ENCODE data around the gene SNX9.

The SNX9 gene

DNA sequence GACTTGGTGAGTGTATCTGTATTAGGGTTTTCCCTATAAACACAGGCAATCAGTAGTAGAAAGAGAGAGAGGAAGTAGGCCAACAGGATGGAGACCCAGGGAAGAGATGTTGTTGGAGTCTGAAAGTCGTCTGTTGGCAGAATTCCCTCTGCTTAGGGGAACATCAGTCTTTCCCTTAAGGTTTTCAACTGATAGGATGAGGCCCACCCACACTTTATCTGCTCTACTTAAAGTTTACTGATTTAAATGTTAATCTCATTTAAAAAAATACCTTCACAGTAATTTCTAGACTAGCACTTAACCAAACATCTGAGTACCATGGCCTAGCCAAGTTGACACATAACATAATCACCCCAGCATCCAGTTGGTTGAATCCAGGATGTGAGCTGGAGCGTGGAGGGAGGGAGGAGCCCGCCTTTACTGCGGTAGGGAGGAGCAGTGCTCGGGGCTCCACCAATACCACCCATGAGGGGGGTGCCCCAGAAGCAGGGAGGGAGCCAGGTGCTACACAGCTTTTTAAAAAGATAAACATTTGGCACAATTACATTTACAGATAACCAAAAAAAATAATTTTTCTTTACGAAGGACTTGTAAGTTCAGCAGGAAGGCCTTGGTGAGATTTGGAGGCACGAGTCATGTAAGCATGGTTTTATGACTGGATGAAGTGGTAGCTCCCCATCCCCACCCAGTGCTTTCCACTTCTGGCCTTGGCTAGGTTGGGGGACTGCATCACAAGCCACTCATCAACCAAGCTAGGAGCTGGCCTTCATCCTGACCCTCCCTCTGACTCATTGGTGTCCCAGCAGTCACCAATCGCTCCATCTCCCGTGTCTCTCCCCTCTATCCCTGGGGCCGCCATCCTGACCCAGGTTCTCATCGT is 18.4 kb upstream of the SNX9 start:
- no peak for DNase-seq (ENCODE audit: low read depth in 2 of 2)

DNA sequence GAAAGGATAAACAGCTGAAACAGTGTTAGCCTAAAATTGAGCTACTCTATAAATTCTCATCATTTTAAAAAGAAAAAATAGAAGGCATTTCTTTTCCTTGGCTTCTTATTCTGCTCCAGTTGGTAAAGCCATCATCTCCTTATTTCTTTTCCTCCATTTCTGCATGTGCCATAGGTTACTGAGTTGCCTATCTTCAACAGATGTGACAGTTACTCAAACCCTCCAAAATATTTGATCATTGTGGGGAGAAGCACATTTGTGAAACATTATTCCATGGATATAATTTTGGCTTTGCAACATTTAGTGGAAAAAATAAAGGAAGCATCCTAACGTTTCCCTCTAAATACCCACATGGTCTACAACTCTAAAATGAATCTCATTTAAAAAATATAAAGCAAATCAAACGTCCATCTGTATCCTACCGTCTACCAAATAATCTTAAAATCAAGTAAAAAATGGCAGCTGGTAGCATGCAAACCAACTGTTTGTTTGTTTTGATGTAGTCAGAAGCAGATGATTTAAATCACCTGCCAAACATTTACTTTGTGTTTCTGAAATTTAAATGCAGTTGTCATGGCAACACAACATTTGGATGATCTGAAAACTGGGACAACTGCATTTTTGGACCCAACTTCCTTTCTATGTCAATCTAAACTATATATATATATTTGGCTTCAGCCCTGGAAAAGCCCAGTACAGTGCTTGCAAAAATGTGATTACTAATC is 16.8 kb upstream of the SNX9 start:
- DNase-seq (ENCODE audit: low read depth in 2 of 2): no peak

DNA sequence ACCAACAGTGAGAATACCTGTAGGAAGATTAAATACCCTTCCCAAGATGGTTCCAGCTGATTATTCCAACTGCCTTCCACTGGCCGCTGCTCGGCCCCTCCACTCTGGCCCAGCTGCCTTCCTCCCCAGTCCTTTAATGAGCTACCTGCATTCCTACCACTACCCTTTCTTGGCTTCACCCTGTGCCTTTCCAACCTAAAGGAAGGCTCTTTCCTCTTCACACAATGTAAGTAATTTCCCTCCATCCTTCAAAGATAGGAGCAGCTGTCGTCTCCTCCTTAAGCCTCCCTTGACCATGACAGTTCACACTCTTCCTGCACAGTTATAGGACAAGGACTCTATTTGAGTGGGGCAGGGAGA is 16.2 kb upstream of the SNX9 start:
- no peak for DNase-seq (ENCODE audit: low read depth in 2 of 2)

DNA sequence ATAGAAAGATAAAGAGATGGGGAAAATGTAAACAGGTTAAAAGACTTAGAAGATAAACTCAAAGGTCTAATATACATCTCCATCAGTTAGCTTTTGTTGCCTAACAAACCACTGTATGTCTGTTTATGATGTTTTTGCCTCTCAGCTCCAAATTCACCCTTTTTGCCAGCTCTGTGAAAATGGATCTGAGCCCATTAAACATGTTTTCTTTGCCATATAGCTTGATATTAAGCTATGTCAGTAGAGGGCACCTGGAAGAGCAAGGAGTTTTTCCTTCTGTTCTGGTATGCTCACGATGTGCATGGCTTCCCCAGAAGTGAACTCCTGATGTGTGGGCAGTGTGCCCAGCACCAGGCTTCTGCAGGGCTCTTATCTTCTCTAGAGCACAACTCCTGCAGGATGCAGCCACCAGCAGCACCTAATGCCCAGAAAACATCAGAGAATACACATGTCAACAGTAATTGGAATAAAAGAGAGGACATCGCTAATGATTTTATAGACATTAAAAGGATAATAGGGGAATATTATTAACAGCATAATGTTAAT is 14.6 kb upstream of the SNX9 start:
- DNase-seq (ENCODE audit: low read depth in 2 of 2): no peak

DNA sequence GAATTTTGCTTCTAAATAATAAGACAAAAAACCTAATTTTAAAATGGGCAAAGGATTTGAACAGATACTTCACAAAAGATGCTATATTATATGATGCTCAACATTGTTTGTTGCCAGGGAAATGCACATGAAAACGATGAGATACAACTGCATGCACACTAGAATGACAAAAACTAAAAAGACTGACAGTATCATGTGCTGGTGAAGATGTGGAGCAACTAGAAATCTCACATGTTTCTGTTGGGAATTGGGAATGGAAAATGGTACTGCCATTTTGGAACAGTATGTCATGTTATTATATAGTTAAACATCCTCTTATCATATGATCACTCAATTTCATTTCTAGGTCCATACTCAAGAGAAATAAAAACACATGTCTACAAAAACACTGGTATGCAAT is 13.4 kb upstream of the SNX9 start:
- DNase-seq (ENCODE audit: low read depth in 2 of 2): no peak

DNA sequence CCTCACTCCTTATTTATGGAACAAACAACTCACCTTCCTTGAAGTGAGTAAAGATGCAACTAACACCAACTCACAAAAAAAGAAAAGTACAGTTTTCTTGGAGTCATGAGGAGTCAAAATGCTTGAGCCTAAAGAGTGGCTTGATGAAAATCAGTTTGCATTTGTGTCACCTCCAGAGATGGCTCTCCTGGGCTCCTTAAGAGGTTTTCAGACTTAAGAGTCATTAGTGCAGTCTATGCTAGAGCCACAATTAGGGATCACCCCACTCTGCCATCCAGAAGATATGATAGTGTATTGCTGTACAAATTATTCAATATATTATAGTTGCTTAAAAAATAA is 11.9 kb upstream of the SNX9 start:
- no peak for DNase-seq (ENCODE audit: low read depth in 2 of 2)

DNA sequence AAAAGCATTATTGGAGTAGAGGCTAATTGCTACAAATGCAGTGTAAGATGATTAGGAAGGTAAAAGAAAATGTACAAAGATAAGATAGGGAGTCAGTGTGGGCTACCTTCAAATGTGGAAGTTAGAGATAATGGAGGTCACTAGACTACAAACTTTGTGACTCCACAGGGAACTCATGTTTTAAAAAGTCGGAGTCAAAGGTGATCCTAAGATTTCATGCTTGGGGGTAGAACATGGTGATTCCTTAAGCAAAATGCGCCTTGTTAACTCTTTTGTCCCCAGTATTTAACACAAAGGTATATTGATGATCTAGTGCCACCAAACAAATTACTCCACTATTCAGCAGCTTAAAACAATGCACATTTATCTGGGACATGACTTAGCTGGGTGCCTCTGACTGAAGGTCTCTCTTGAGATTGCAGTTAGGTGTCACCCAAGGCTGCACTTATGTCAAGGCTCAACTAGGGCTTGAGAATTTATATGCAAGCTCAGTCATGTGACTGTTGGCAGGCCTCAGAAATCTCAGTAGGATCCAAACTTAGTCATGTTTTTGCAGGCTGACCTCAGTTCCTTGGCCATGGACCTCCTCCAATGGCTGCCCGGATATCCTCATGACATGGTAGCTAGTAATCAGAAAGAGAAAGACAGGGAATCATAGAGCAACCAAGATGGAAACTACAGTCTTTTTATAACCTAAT is 11.4 kb upstream of the SNX9 start:
- DNase-seq (ENCODE audit: low read depth in 2 of 2): no peak

DNA sequence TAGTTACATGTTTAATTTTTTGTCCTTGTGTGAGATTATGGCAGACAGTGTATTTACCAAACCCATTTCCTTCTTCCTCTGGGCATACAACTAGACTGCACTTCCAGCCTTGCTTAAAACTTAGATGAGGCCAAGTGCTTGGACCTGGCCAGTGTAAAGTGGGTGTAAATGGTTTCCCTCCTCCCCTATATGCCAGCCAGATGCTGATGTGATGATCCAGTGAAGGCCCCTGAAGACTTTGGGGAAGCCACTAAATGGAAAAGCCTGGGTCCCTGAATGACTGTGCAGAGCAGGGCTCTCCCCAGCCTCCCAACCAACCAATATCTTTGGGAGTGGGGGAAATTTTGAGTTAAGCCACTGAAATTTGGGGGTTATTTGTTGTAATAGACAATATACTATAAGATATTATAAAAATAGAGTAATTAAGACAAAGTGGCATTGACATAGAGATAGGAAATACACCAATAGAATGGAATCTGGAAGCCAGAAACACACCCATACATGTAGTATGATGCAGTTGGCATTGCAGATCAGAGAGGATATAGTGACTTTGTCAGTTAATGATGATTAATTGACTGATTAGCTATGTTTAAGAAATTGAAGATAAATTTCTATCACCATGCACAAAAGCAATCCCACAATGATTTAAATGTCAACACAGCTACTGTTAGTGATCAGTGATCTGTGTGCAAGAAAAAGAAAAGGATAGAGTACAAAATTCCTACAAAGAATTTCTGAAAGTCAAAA is 10.4 kb upstream of the SNX9 start:
- no peak for DNase-seq (ENCODE audit: low read depth in 2 of 2)

DNA sequence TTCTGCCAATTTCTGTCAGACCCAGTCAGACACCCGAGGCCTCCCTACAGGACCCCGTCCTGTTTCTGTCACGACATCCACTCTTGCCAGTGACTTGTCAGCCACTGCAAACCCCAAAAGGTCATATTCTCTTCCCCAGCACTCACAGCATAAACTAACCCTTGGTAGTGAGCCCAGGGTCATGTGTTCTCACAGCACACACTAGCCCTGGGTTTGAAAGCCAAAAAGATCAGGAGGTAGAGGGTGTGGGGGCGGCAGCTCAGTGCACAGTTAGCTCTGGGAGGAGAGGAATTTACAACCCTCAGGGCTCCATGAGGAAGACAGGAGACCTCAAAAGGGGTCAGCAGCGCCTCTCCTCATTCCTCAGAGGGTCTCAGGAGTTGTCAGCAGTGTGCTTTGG is 9.9 kb upstream of the SNX9 start:
- DNase-seq (ENCODE audit: low read depth in 2 of 2): no peak

DNA sequence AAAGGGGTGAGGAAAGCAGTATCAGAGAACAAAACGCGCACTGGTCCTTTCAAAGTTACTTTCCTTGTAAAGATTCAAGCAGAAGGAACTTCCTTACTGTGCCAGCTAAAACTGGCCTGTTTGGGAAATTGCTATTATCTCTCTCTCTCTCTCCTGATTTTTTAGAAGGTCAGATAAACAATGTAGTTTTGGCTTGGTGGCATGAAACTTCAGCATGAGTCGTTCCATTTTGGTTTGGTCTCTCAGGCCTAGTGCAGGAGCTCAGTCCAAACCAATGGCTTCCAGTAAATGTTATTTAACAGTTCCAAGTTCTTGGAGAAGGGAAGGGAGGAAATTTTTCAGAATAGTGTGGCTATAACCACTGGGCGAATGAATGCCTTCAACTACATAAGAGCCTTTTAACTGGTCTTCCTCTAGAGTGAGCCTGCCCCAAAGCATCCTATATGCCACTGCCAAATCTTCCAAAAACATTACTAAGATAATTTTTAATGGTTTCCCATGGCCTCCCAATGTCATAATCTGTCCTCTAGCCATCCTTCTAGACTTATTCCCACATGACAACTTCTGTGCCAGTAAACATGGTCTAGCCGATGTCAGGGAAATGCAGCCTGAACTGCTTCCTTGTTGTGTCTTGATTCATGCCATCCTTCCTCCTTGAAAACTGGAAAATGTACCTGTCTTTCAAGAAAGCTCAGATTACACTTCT is 9.1 kb upstream of the SNX9 start:
- DNase-seq (ENCODE audit: low read depth in 2 of 2): no peak

DNA sequence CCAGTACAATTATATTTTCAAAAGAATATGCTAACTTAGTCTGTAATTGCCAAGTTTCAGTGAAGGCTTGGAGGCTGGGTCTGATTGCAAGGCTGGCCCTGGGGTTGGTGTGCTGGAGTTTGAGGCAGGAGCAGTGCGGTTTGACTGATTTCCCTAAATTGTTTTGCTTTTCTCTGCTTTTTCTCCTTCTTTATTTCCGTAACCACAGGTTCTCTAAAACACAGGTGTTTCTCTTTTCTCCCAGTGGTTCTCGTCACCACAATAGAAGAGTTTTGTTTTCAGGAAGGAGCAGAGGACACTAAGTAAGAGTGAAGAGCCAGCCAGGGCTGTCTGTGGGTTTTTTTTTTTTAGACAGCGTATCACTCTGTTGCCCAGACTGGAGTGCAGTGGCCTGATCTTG is 8.2 kb upstream of the SNX9 start:
- DNase-seq (ENCODE audit: low read depth in 2 of 2): no peak

DNA sequence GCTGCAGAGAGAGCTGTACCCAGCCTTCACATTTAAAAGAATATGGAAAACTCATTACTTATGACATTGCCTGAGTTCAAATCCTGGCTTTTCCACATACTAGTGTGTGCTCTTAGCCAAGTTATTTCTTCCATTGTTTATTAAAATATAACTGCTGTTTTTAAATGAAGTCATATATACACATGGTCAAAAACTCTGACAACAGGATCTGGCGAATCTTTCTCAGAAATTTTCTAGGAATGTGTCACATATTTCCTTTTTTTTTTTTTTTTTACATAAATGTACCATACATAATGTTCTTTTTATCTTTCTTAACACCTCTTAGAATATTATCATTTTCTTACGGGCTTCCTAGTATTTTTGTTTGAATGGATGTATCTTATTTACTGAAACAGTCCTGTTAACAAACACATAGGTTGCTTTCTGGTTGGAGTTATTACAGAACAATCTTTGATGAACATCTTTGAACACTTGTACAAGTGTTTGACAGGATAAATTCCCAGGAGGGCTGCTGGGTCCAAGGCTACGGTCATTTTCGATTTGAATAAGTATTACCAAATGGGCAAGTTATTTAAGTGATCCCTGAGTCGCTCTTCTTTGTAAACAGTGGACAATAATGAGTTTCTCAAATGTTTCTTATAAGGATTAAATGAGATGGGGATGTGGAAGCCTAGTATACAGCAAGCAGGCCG is 1.6 kb upstream of the SNX9 start:
- no peak for DNase-seq (ENCODE audit: low read depth in 2 of 2)

DNA sequence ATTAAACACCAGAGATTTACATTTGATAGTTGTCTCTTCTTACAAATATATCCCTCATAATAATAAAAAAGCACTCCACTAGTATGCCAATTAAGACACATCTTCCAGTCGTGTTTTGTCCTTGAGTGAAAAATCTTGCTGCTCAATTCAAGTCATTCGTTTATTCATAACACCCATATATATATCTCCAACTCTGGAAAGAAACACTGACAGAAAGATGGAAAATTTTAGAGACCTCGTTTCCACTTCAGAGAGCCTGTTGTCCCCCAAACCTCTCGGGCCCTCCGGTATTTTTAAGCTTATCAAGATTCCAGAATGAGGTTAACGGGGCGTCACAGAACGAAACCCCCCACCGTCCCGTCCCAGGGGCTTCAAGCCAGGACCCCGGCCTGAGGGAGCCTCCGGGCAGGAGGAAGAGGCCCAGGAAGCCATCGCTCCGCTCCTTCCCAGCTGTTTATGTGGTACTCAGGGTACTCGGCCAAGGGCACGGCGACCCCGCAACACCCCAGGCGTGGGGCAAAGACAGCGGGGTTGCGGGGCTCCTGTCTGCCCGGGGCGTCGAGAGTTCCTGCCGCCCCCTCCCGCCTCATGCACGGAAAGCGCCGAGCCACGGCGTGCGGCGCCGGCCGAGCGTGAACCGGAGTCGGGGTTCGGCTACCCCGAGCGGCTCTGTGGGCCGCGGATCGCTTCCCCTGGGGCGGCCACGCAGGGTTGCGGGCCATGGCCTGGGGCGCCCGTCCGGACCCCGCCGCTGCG is 623 bp upstream of the SNX9 start:
- no peak for DNase-seq (ENCODE audit: low read depth in 2 of 2)

DNA sequence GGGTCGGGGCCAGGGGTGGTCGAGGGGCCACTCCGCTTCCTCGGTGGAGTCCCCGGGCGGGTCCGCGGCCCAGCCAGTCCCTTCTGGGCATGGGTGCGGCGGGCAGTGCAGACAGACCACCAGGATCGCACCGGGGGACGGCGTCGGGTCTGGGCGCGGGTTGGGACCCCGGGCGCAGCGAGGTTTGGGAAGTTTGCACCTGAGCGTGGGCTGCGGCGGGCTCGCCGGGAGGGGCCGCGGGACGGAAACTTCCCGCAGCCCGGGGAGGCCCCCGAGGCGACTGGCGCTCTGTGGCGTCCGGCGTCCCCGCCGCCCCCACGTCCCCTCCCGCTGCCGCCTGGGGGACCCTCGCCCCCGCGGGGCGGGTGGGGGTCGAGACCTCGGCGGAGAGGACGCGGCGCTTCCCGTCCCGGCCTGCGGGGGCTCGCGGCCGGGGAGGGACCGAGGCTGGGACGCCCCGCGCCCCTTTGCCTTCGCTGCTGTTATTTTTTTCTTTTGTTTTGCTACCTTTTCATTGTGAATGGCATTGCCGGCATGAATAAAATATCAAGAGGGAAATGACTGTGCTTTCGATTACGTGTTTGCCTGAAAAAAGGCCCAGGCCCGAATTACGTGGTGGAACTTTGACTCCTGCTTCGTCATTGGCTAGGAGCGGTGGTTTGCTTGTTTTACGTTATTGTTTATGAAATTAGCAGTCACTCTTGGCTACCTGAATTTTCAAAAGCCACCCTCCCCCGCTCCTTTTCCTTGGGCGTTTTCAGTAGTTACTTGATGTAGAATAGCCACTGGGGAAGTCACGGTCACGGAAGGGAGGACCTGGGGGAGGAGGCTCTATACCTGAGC is 703 bp downstream of the SNX9 start:
- DNase-seq (ENCODE audit: low read depth in 2 of 2): peak; percentile 71 to 76

DNA sequence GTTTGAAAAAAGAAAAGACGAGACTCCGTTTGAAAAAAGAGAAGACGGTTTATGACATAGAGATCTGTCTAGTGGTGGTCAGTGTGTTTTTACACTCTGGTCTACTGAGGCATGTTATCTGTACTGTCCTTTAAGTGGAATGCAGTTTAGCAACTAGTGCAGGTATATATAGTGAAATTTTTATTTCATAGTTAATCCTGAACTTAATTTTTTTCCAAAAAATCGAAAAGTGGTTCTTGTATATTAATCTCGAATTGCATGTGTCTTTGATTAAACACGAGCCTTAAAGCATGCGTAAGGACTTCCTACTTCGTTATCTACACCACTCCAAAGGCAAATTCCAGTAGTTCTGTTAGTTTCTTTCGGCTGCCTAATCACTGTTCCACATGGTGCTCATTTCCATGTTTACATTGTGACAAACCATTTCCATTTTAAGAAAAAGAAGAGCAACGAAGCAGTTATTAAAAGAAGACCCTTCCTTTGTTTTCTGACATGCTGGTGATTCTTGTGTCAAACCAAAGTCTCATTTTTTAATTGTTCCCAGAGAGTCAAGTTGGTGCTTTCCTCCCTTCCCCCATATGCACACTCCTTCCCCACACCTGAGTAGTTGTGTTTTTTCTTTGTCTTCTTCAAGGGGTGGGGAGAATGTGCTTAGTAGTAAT is 2.3 kb downstream of the SNX9 start:
- no peak for DNase-seq (ENCODE audit: low read depth in 2 of 2)

DNA sequence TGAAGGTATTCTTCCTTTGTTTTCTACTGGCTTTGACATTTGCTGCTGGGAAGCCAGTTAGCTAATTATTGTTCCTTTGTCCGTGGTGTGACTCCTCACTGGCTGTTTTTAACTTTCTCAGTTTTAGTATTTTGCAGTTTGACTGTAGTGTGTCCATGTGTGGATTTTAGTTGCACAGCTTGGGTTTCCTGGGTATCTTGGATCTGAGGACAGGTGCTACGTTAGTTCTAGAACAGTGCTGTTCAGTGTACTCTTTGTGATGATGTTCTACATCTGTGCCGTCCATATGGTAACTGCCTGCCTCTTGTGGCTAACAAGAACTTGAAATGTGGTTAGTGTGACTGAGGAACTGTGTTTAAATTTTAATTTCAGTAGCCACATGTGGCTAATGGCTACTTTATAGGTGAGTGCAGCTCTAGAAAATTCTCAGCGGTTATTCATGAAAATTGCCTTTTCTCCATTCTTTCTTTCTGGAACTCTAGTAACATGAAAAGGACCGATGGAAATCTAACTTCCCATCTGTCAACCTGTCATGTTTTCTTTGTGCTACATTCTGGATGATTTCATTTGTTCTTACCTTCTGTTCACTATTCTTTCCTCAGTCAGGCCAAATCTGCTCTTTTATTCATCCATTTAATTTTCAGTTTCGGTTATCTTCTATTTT is 7.4 kb downstream of the SNX9 start:
- DNase-seq (ENCODE audit: low read depth in 2 of 2): no peak

DNA sequence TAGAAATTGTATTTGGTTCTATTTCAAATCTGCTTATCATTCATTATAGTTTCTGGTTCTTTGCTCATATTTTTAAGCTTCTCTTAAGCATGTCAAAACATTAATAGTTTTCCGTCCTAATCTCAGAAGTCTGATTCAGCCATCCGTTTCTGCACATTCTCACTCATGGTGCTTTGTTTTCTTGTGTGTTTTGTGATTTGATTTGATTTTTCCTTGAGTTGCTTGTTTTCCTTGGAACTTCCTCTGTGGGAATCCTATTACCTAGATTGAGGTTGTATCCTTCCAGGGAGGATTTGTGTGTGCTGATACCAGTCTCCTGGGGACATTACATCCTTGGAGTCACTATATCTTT is 7.9 kb downstream of the SNX9 start:
- no peak for DNase-seq (ENCODE audit: low read depth in 2 of 2)
